ENCODE data around the gene PTPN20.

Gene PTPN20

DNA sequence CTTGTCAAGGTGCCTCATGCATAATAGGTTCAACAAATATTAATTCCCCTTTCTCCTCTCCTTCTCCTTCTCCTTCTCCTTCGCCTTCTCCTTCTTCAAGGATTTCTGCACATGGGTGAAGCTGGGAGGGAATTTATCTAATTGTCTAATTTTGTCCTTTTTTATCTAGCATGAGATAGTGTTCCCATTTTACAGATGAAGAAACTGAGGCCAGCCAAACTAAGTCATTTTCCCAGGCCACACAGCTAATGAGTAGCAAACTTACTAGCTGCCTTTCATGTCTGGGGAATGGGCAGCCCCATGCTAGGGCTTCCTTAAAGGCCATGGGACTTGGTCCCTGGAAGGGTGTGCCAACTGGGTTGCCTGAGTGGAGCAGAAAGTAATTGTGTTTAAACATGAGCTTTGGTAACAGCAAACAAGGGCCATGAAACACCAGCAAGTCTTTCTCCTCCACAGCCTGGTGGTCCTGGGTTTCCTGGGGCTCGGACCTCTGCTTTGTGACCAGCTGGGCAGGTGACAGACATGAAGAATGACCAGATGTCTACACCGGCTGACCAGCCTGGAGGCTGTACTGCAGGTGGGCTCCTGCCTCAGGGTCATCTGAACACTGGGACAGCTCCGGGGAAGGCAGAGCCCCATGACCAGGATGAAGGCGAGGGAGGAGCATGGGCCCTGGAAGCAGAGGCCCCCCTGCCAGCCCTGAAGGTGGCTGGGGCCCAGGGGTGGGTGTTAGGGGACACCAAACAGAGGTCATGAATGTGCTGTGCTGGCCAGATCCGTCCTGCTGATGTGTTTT, 138.0 kb downstream of the PTPN20 start:
- no peak for DNase-seq

- DNase-seq: no peak
These were observed 138.7 kb downstream of the PTPN20 start for GRCh38 chr10:47049906-47050305.

GRCh38 chr10:47050618-47051455, 139.6 kb downstream of the PTPN20 start:
- no peak for DNase-seq

DNA sequence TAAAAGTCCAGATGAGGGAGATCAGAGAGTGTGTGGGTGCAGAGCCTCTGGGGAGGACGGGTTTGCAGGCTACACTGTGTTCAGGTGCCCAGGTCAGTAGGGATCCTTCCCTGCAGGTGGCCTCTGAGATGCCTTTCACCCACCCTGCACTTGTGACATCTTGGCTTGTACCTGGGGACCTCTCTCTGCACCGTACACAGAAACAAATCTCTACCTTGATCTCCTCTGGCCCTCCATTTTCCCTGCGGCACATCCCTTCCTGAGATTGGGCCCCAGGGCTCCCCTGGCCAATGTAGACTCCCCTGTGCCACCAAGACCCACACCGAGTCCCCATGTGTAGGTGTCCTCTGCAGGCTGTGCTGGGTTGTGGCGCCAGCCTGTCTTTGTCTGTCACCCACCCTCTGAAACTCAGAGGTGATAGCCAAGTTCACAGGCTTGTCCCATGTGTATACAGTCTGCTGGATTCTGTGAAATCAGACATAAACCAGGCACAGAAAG, 140.6 kb downstream of the PTPN20 start:
- no peak for DNase-seq
